ENCODE results near the gene TMEM119. TPM values are rescaled to one million over a fixed set of nuclear protein-coding genes. Genes with fewer than 3 reads are reported as not detected.

Gene TMEM119
- total and polyA plus RNA-seq, 2 of the 4 experiments (the other 2 are of a cell fraction) = 8.1 to 9.2 TPM

GRCh38 chr12:108575199-108575912 lies 22.5 kb downstream of the TMEM119 start:
- in situ Hi-C loops (cut with MboI; ENCODE audit: low sequenced_read_pairs) (no loop called here), dilution Hi-C loops (cut with HindIII; ENCODE audit: low sequenced_read_pairs, unreplicated experiment) (no loop called here), intact Hi-C loops (cut with micrococcal nuclease) (no loop called here)
- CTCF ChIA-PET = interaction anchor here (0.6 to 2.2 kb wide), 2 partner anchors 20 to 43 kb away, joined by 7 read pairs; no protein-coding TSS in a partner anchor
- TF ChIP-seq BHLHE40 (IDR thresholded peaks at IDR 0.05; ENCODE audit: low read depth, low read length) (no peak), RCOR1 (IDR thresholded peaks at IDR 0.05; ENCODE audit: insufficient replicate concordance, low read length) (no peak), FOS (IDR thresholded peaks at IDR 0.05; ENCODE audit: low read depth, low read length) (no peak), POLR2A (IDR thresholded peaks at IDR 0.05; ENCODE audit: low read depth, low read length) (no peak), USF2 (IDR thresholded peaks at IDR 0.05; ENCODE audit: low read depth, low read length) (no peak), MAFK (IDR thresholded peaks at IDR 0.05; ENCODE audit: low read depth, low read length) (no peak), RFX5 (IDR thresholded peaks at IDR 0.05; ENCODE audit: low read depth, low read length) (no peak), MAZ (IDR thresholded peaks at IDR 0.05; ENCODE audit: borderline replicate concordance, low read depth, low read length) (no peak), MXI1 (IDR thresholded peaks at IDR 0.05; ENCODE audit: borderline replicate concordance, low read depth, low read length) (no peak), CEBPB (IDR thresholded peaks at IDR 0.05; ENCODE audit: low read depth, low read length) (no peak), CHD1 (IDR thresholded peaks at IDR 0.05; ENCODE audit: low read depth, low read length) (no peak)
- no peaks in the 10 kb centered on the region for H3K9me3 ChIP-seq (ENCODE audit: control insufficient read depth, insufficient read depth, low read length)
- H4K8ac ChIP-seq (ENCODE audit: low read depth in 2 of 2, low read length in 2 of 2) = no peak overlapping the region
- no peak overlapping the region for H3K23ac ChIP-seq (ENCODE audit: low read depth, low read length)
- no peaks in the 10 kb centered on the region; the same call in none of the 2 replicates for H3K9me1 ChIP-seq (ENCODE audit: insufficient read depth, low read length)
- H3K4me3 ChIP-seq (ENCODE audit: insufficient read depth, low read depth, low read length) = no peak overlapping the region
- H2AK5ac ChIP-seq (ENCODE audit: low read depth, low read length) = 0 out of 2 replicates have a peak overlapping the region, but pooled peaks have one; percentile 56
- no peak overlapping the region for H3K4ac ChIP-seq (ENCODE audit: low read depth, low read length)
- no peak overlapping the region for H2AFZ ChIP-seq (replicated peaks; ENCODE audit: low read length, poor library complexity)
- H3K4me1 ChIP-seq (ENCODE audit: control insufficient read depth, insufficient read depth, low read length) = no peaks in the 10 kb centered on the region
- H4K91ac ChIP-seq (ENCODE audit: insufficient read depth, low read depth, low read length) = no peak overlapping the region
- no peak overlapping the region for H3K14ac ChIP-seq (replicated peaks; ENCODE audit: low read depth, low read length)
- no peak overlapping the region for H3K4me2 ChIP-seq (ENCODE audit: low read depth, low read length)
- H3K18ac ChIP-seq (ENCODE audit: low read depth, low read length) = no peak overlapping the region
- no peak overlapping the region for H2BK120ac ChIP-seq (ENCODE audit: low read depth, low read length)
- H3K79me1 ChIP-seq (ENCODE audit: low read depth in 1 of 2, low read length in 2 of 2) = no peaks in the 10 kb centered on the region
- H2AK9ac ChIP-seq (replicated peaks; ENCODE audit: low read depth, low read length, poor library complexity) = no peak overlapping the region
- ATAC-seq (ENCODE audit: low read depth) (no peak), DNase-seq (no peak)
- H4K20me1 ChIP-seq (ENCODE audit: insufficient read depth, low read length) = no peaks in the 10 kb centered on the region
- POLR2A ChIA-PET (ENCODE audit: unreplicated experiment) = interaction anchor here (0.6 kb wide), 1 partner anchor 374 kb away, joined by 4 read pairs; no protein-coding TSS in a partner anchor
- no peaks in the 10 kb centered on the region for H3K36me3 ChIP-seq (ENCODE audit: control insufficient read depth, insufficient read depth, low read length)
- no peak overlapping the region for H3K9ac ChIP-seq (ENCODE audit: low read depth, low read length)
- no peak overlapping the region for H2BK20ac ChIP-seq (ENCODE audit: low read depth, low read length)
- H3K27me3 ChIP-seq (ENCODE audit: control insufficient read depth, insufficient read depth, low read length) = no peaks in the 10 kb centered on the region
- H4K5ac ChIP-seq (ENCODE audit: low read depth, low read length) = no peak overlapping the region
- no peak overlapping the region for H2BK15ac ChIP-seq (ENCODE audit: low read depth, low read length)
- H3K56ac ChIP-seq (ENCODE audit: extremely low read depth, insufficient read depth, low read length) = no peak overlapping the region
- WGBS, 2 experiments (ENCODE audit: extremely low coverage in 2 of 2, insufficient read length in 1 of 2) = 100% methylated on average over 2 of the region's 9 CpGs; no CpG with 5 or more reads in 1 of the 2 experiments
- BruUV-seq (replicated peaks) = no TSS peak
- H3K27ac ChIP-seq (ENCODE audit: insufficient read depth, low read length) = no peak overlapping the region
- H2BK5ac ChIP-seq (ENCODE audit: low read depth, low read length, poor library complexity, severe bottlenecking) = no peak overlapping the region

Data from IMR-90 (cell line).